B cell (primary cell): Measurements from ENCODE around the gene LYSMD1. TPM values are rescaled to one million over a fixed set of nuclear protein-coding genes. Genes with fewer than 3 reads are reported as not detected.
"Not testable (repeated sequence)": the region's sequence is repeated elsewhere in the genome, so short reads cannot be mapped to it uniquely, and the experiment has no call there.

Experiments
- ATAC-seq: fragments of 200-7000 bp; cut with Tn5 transposase; one replicate; pipeline ENCODE4 v1.10.0; 2021; ENCODE audit warnings: low read depth, mild to moderate bottlenecking, moderate number of reproducible peaks, moderate library complexity
- CTCF ChIA-PET: fragments of 350-600 bp; sonication (Branson Sonifier 250); formaldehyde crosslinking; loops from one replicate; lab custom pipeline; 2021; ENCODE audit warnings: antibody characterized with exemption, inconsistent platforms; lab: Charles Lee
- POLR2A ChIA-PET: fragments of 350-600 bp; sonication (Branson Sonifier 250); formaldehyde crosslinking; loops from one replicate; lab custom pipeline; 2021; ENCODE audit warnings: antibody characterized with exemption; lab: Charles Lee
- DNase-seq: peaks from one replicate; pipeline ENCODE4 v3.0.0; 2013
- H2AFZ ChIP-seq: 2 replicates; pipeline ENCODE4 v1.6.1; 2012; ENCODE audit warnings: mild to moderate bottlenecking, low read depth, low read length; ENCODE audit not compliant: insufficient read depth, poor library complexity, severe bottlenecking
- H3K27ac ChIP-seq, 2 donors: 1 replicate in 1 of 2; 2 replicates in 1 of 2; pipeline ENCODE4 v1.5.1; 2012 to 2013; ENCODE audit warnings: low read length in 2 of 2, mild to moderate bottlenecking in 2 of 2, moderate library complexity in 1 of 2
- H3K27me3 ChIP-seq, 4 experiments: fragments of 200-600 bp in 1 of 4; sonication (generic) in 1 of 4; replicated peaks in 1 of 4; 1 replicate in 2 of 4; 2 replicates in 2 of 4; pipeline versions ENCODE4 v1.6.1 to v1.7.0; 2013 to 2016; ENCODE audit warnings: low read length in 3 of 4, mild to moderate bottlenecking in 2 of 4, mixed read lengths in 1 of 4, moderate library complexity in 1 of 4; ENCODE audit not compliant: insufficient read depth in 4 of 4, control insufficient read depth in 3 of 4; ENCODE audit errors: control extremely low read depth in 1 of 4
- H3K36me3 ChIP-seq, 2 experiments: replicated peaks in 1 of 2; 1 replicate in 1 of 2; 2 replicates in 1 of 2; pipeline versions ENCODE4 v1.6.1 to v1.7.1; 2013; ENCODE audit warnings: low read length in 1 of 2; ENCODE audit not compliant: insufficient read depth in 2 of 2, control insufficient read depth in 1 of 2; ENCODE audit errors: control extremely low read depth in 1 of 2, extremely low read depth in 1 of 2
- H3K4me1 ChIP-seq, 2 donors: fragments of 200-600 bp in 1 of 2; sonication (generic) in 1 of 2; 1 replicate in 1 of 2; 2 replicates in 1 of 2; pipeline versions ENCODE4 v1.5.1 to v1.6.1; 2013 to 2017; ENCODE audit warnings: low read length in 2 of 2; ENCODE audit not compliant: control insufficient read depth in 2 of 2, insufficient read depth in 2 of 2
- H3K4me2 ChIP-seq: replicated peaks from 2 replicates; pipeline ENCODE3; 2012; ENCODE audit warnings: mild to moderate bottlenecking, low read depth, low read length; ENCODE audit not compliant: poor library complexity, severe bottlenecking
- H3K4me3 ChIP-seq, 5 experiments: fragments of 200-600 bp in 1 of 5; sonication (generic) in 1 of 5; 1 replicate in 3 of 5; 2 replicates in 2 of 5; pipeline versions ENCODE4 v1.5.1 to v1.7.0; 2011 to 2016; ENCODE audit warnings: low read length in 4 of 5, mild to moderate bottlenecking in 4 of 5, low read depth in 2 of 5, control low read depth in 1 of 5, moderate library complexity in 1 of 5; ENCODE audit not compliant: insufficient read depth in 1 of 5; ENCODE audit errors: control extremely low read depth in 1 of 5, extremely low read depth in 1 of 5
- H3K79me2 ChIP-seq: fragments of 200-600 bp; sonication (generic); one replicate; pipeline ENCODE4 v1.6.0; 2016; ENCODE audit warnings: low read length; ENCODE audit not compliant: control insufficient read depth, insufficient read depth
- H3K9ac ChIP-seq: fragments of 200-600 bp; sonication (generic); 2 replicates; pipeline ENCODE4 v1.6.1; 2017; ENCODE audit warnings: mild to moderate bottlenecking, low read length, moderate library complexity
- H3K9me3 ChIP-seq, 3 donors: one replicate each; pipeline versions ENCODE4 v1.6.1 to v1.7.1; 2013; ENCODE audit warnings: low read length in 2 of 3; ENCODE audit not compliant: control insufficient read depth in 2 of 3, insufficient read depth in 1 of 3; ENCODE audit errors: control extremely low read depth in 1 of 3
- H4K20me1 ChIP-seq: 2 replicates; pipeline ENCODE4 v1.6.0; 2012; ENCODE audit warnings: mild to moderate bottlenecking, low read length; ENCODE audit not compliant: insufficient read depth, control insufficient read depth, poor library complexity, severe bottlenecking
- H3K27ac Mint-ChIP-seq: one replicate; pipeline ENCODE4 v1.8.0; 2021; ENCODE audit warnings: mixed read lengths
- H3K27me3 Mint-ChIP-seq: one replicate; pipeline ENCODE4 v1.8.0; 2021; ENCODE audit warnings: mixed read lengths
- H3K4me1 Mint-ChIP-seq: one replicate; pipeline ENCODE4 v1.8.0; 2021; ENCODE audit warnings: mixed read lengths
- H3K4me3 Mint-ChIP-seq: one replicate; pipeline ENCODE4 v1.8.0; 2021; ENCODE audit warnings: mixed read lengths
- H3K9me3 Mint-ChIP-seq: one replicate; pipeline ENCODE4 v1.8.0; 2022; ENCODE audit warnings: mixed read lengths; ENCODE audit not compliant: insufficient read depth
- EZH2 ChIP-seq: IDR thresholded peaks from 2 replicates; pipeline ENCODE4 v1.6.1; 2012; ENCODE audit warnings: borderline replicate concordance, low read depth, mild to moderate bottlenecking, moderate library complexity, low read length; ENCODE audit not compliant: insufficient read depth, poor library complexity, severe bottlenecking
- WGBS: methylation state at CpG from one replicate; pipeline ENCODE4 v1.1.5; 2013; ENCODE audit warnings: missing lambda C conversion rate; ENCODE audit not compliant: insufficient coverage; 5-methylcytosine and 5-hydroxymethylcytosine counted together
- intact Hi-C: fragments of 100-400 bp; cut with micrococcal nuclease; formaldehyde crosslinking; loops from one replicate; pipeline ENCODE4 v1.10.0; 2022
- polyA plus RNA-seq: library from polyadenylated mRNA; depleted of rRNA; stranded (reverse); fragments of >200 nt; gene quantifications from 2 replicates; pipeline ENCODE4 v1.2.3, GENCODE V29; 2012
- total RNA-seq, 2 donors: library from RNA; stranded (reverse); fragments of 120-200 nt in 1 of 2; gene quantifications; 1 replicate in 1 of 2; 2 replicates in 1 of 2; pipeline versions ENCODE4 v1.2.3 to v1.2.4, GENCODE V29; 2013 to 2022
- TF ChIP-seq, protein P1 (sequence below): fragments of 200-600 bp; IDR thresholded peaks from one replicate; pipeline ENCODE4 v1.8.0; 2022; ENCODE audit warnings: antibody characterized with exemption, mild to moderate bottlenecking

LYSMD1 gene
- total and polyA plus RNA-seq, 2 donors (not counting 1 experiment from before 2014, with no cell fraction given) = 1.4 to 5.8 TPM

DNA sequence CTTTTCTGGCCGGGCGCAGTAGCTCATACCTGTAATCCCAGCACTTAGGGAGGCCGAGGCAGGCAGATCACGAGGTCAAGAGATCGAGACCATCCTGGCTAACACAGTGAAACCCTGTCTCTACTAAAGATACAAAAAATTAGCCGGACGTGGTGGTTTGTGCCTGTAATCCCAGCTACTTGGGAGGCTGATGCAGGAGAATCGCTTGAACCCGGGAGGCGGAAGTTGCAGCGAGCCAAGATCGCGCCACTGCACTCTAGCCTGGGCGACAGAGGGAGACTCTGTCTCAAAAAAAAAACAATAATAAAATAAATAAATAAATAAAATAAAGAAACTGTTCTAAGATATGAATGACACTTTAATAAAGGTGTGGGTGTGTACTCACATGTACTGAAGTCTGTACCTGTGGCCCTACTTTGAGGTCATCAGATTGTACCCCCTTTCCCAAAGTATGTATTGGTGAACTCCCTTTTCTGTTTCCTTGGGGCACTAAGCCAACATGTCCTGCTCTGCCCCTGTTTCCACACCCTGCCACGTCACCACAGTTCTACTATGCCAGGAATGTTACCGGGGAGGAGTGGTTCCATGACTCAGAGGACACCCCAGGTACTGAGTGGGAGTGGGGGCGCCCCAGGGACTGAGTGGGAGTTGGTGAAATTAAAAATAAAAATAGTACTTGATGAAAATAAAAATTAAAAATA lies 29.3 kb upstream of the LYSMD1 start:
- POLR2A ChIA-PET = interaction anchor here (0.6 kb wide), 1 partner anchor 21 kb away, joined by 4 read pairs; no protein-coding TSS in a partner anchor
- H3K27ac Mint-ChIP-seq, H3K9ac ChIP-seq, DNase-seq, H3K4me3 Mint-ChIP-seq, H3K9me3 Mint-ChIP-seq, H3K27me3 ChIP-seq, H3K27me3 Mint-ChIP-seq, H3K4me2 ChIP-seq, ATAC-seq, H3K9me3 ChIP-seq, H4K20me1 ChIP-seq, H3K36me3 ChIP-seq, H3K4me3 ChIP-seq, H3K27ac ChIP-seq, H2AFZ ChIP-seq: not testable (repeated sequence)
- peaks cover 22% of the 10 kb centered on the region for H3K79me2 ChIP-seq
- peaks cover 32% of the 10 kb centered on the region for H3K4me1 Mint-ChIP-seq
- peaks cover 14 to 22% of the 10 kb centered on the region in 2 donors for H3K4me1 ChIP-seq
- CTCF ChIA-PET = interaction anchor here (0.5 to 2.0 kb wide), 9 partner anchors 17 to 257 kb away, joined by 3 to 8 read pairs (median 3); no protein-coding TSS in a partner anchor
- intact Hi-C loops = loop anchor here (5.0 kb wide), 1 partner anchor 132 kb away; the partner anchor contains the start of gene PI4KB
- 88% methylated on average over 10 of the region's 17 CpGs for WGBS

DNA sequence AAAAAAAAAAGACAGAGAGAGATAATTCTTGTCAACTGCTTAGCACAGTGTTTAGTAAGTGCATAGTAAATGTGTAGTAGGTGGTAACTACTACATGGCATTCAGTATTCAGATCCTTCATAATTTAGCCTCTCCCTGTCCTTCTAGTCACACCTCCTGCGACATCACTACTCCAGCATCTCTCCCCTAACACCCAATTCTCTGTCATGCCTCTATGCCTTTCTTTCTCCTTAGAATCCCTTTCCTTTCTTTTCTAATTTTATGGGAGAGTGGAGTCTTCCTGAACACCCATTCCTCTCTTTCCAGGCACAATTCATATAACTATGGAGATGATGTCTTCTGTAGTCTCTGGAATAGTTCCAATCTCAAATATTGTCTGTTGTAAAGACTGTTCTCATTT lies 28.2 kb upstream of the LYSMD1 start:
- Histone ChIP-seq H3K9ac (no peak overlapping the region), H3K4me3 (no peak overlapping the region), H3K27me3 (peaks cover 0 to 2% (median 0%) of the 10 kb centered on the region in 4 experiments), H3K4me2 (no peak overlapping the region), H3K36me3 (no peaks in the 10 kb centered on the region), H3K4me1 (peaks cover 12 to 22% of the 10 kb centered on the region in 2 donors), H2AFZ (no peak overlapping the region), H3K79me2 (peaks cover 20% of the 10 kb centered on the region), H3K27ac (no peak overlapping the region), H4K20me1 (no peaks in the 10 kb centered on the region), H3K9me3 (no peaks in the 10 kb centered on the region)
- ChIA-PET CTCF (interaction anchor here (0.6 to 1.5 kb wide), 2 partner anchors 58 to 94 kb away, joined by 3 to 6 read pairs; no protein-coding TSS in a partner anchor), POLR2A (interaction anchor here (0.6 kb wide), 1 partner anchor 1091 kb away, joined by 4 read pairs; no protein-coding TSS in a partner anchor)
- TF ChIP-seq, protein P1, sequence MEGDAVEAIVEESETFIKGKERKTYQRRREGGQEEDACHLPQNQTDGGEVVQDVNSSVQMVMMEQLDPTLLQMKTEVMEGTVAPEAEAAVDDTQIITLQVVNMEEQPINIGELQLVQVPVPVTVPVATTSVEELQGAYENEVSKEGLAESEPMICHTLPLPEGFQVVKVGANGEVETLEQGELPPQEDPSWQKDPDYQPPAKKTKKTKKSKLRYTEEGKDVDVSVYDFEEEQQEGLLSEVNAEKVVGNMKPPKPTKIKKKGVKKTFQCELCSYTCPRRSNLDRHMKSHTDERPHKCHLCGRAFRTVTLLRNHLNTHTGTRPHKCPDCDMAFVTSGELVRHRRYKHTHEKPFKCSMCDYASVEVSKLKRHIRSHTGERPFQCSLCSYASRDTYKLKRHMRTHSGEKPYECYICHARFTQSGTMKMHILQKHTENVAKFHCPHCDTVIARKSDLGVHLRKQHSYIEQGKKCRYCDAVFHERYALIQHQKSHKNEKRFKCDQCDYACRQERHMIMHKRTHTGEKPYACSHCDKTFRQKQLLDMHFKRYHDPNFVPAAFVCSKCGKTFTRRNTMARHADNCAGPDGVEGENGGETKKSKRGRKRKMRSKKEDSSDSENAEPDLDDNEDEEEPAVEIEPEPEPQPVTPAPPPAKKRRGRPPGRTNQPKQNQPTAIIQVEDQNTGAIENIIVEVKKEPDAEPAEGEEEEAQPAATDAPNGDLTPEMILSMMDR = no peak
- no peak for TF ChIP-seq EZH2
- intact Hi-C loops = no loop called here
- Mint-ChIP-seq H3K9me3 (no peaks in the 10 kb centered on the region), H3K4me3 (no peak overlapping the region), H3K27ac (no peak overlapping the region), H3K27me3 (no peaks in the 10 kb centered on the region), H3K4me1 (peaks cover 31% of the 10 kb centered on the region)
- WGBS = no CpG with 5 or more reads among the region's 1 CpG
- no peak for ATAC-seq
- no peak for DNase-seq
